C4-2B (cell line): Measurements from ENCODE around the gene ENDOU.

ENCODE experiments used
- CTCF ChIP-seq: fragments of 450-650 bp; conservative IDR thresholded peaks from 2 replicates; pipeline ENCODE4 v1.5.1; 2017; ENCODE audit warnings: mild to moderate bottlenecking
- ZFX ChIP-seq: fragments of 450-650 bp; IDR thresholded peaks from 2 replicates; pipeline ENCODE4 v1.6.1; 2017

DNA sequence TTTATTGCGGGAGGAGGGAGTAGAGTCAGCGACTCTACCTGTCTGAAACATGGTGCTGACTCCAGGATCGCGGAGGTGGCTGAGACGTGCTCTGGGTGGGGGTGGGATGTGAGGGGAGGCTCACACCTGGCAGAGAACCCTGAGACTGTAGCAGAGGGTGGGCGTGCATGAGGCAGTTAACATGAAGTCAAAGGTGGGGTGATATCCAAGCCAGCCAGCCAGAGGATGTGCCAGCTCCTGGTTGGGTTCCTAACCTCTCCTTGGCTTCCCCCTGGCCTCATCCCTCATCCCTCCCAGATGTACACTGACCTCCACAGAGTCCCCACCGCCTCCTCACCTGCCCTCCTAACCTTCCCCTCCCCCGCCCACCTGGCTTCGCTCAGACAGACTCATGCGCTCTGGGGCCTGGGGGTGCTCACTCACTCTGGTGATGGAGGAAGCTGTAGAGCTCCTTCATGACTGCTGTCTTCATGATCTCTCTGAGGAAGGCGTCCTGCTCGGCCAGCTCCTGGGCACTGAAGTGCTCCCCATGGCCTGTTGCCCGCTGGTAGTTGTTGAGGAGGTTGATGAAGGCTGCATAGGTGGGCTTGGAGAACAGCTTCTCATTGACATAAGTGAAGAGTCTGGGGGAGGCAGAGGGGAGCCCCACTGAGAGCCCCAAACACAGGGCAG, 9.3 kb downstream of the ENDOU start:
- TF ChIP-seq CTCF: no peak
- no peak for TF ChIP-seq ZFX
